ENCODE data around the gene SLC66A1.

GRCh38 chr1:19333587-19334354, 21.6 kb downstream of the SLC66A1 start:
- TF ChIP-seq REST (IDR thresholded peaks at IDR 0.05; ENCODE audit: insufficient read depth in 1 of 2, low read depth in 2 of 2, low read length in 2 of 2): no peak
- TF ChIP-seq POLR2AphosphoS5 (IDR thresholded peaks at IDR 0.05; ENCODE audit: low read depth, low read length): no peak
- no peak for TF ChIP-seq TAF1 (IDR thresholded peaks at IDR 0.05; ENCODE audit: borderline replicate concordance, insufficient read depth, low read length)
